ENCODE results near the gene CPZ.

DNA sequence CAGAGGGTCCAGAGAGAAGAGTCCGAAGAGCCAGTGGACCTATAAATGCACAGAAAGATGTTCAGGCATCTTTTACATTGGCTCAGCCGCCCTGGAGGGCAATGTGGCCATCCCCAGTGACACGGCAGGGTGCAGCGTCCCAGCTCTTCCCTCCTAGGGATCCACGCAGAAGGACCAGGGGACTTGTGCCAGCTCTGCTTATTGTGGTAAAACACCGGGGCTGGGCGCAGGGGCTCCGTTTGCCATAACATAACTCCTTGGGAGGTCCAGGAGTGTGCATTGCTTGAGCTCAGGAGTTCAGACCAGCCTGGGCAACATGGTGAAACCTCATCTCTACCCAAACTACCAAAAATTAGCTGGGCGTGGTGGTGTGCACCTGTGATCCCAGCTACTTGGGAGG lies 70.2 kb downstream of the CPZ start:
- no peak for TF ChIP-seq CTCF (IDR thresholded peaks at IDR 0.05)
- no peak for TF ChIP-seq POLR2A (IDR thresholded peaks at IDR 0.05)

All from heart left ventricle (tissue), 13 donors.